CD4-positive, alpha-beta T cell (primary cell): ENCODE results near the gene RARG. TPM values are rescaled to one million over a fixed set of nuclear protein-coding genes. Genes with fewer than 3 reads are reported as not detected.
"Not testable (repeated sequence)": the region's sequence is repeated elsewhere in the genome, so short reads cannot be mapped to it uniquely, and the experiment has no call there.

Experiments used
- ATAC-seq: fragments of 200-7000 bp; cut with Tn5 transposase; one replicate; pipeline ENCODE4 v1.10.0; 2022; ENCODE audit warnings: mild to moderate bottlenecking; ENCODE audit not compliant: poor library complexity
- CTCF ChIA-PET: fragments of 350-600 bp; sonication (Branson Sonifier 250); formaldehyde crosslinking; loops from one replicate; lab custom pipeline; 2021; ENCODE audit warnings: antibody characterized with exemption, inconsistent platforms; lab: Charles Lee
- POLR2A ChIA-PET: fragments of 350-600 bp; sonication (Branson Sonifier 250); formaldehyde crosslinking; loops from one replicate; lab custom pipeline; 2021; ENCODE audit warnings: antibody characterized with exemption, inconsistent platforms; lab: Charles Lee
- DNase-seq, 14 experiments: peaks; one replicate each; pipeline ENCODE4 v3.0.0-alpha.2; 2013 to 2020; ENCODE audit warnings: mixed read lengths in 2 of 14
- H3K27ac ChIP-seq, 2 donors: one replicate each; pipeline versions ENCODE4 v1.5.1 to v1.7.0; 2013; ENCODE audit warnings: low read length in 2 of 2, low read depth in 1 of 2, mild to moderate bottlenecking in 1 of 2
- H3K27me3 ChIP-seq, 2 experiments: 1 replicate in 1 of 2; 2 replicates in 1 of 2; pipeline versions ENCODE4 v1.6.1 to v1.7.0; 2013; ENCODE audit warnings: low read length in 2 of 2, control low read depth in 1 of 2, mild to moderate bottlenecking in 1 of 2, moderate library complexity in 1 of 2; ENCODE audit not compliant: insufficient read depth in 2 of 2, control insufficient read depth in 1 of 2
- H3K36me3 ChIP-seq: one replicate; pipeline ENCODE4 v1.6.1; 2013; ENCODE audit warnings: low read length, control low read depth; ENCODE audit not compliant: insufficient read depth
- H3K4me1 ChIP-seq: one replicate; pipeline ENCODE4 v1.6.1; 2013; ENCODE audit warnings: low read length, control low read depth; ENCODE audit not compliant: insufficient read depth
- H3K4me3 ChIP-seq: one replicate; pipeline ENCODE4 v1.5.1; 2013; ENCODE audit warnings: mild to moderate bottlenecking, low read length, moderate library complexity
- H3K9me3 ChIP-seq, 2 experiments: 1 replicate in 1 of 2; 2 replicates in 1 of 2; pipeline versions ENCODE4 v1.6.1 to v1.7.0; 2013; ENCODE audit warnings: low read length in 2 of 2, mild to moderate bottlenecking in 2 of 2, control low read depth in 1 of 2, moderate library complexity in 1 of 2; ENCODE audit not compliant: control insufficient read depth in 1 of 2, insufficient read depth in 1 of 2
- H3K27ac Mint-ChIP-seq: one replicate; pipeline ENCODE4 v1.8.0; 2020; ENCODE audit warnings: mixed read lengths
- H3K27me3 Mint-ChIP-seq: one replicate; pipeline ENCODE4 v1.8.0; 2021; ENCODE audit warnings: mixed read lengths
- H3K36me3 Mint-ChIP-seq: one replicate; pipeline ENCODE4 v1.8.0; 2021; ENCODE audit warnings: low read depth, mixed read lengths
- H3K4me1 Mint-ChIP-seq: one replicate; pipeline ENCODE4 v1.8.0; 2021; ENCODE audit warnings: low read depth, mixed read lengths
- H3K4me3 Mint-ChIP-seq: one replicate; pipeline ENCODE4 v1.8.0; 2020; ENCODE audit warnings: mild to moderate bottlenecking, mixed read lengths
- H3K9me3 Mint-ChIP-seq: one replicate; pipeline ENCODE4 v1.8.0; 2020; ENCODE audit warnings: mixed read lengths
- intact Hi-C, 2 experiments: fragments of 100-400 bp; cut with DNase I in 1 of 2; cut with micrococcal nuclease in 1 of 2; formaldehyde crosslinking; loops; one replicate each; pipeline versions ENCODE4 v1.15.1 to v1.9.0; 2023 to 2025; cut with DNase I, micrococcal nuclease
- total RNA-seq, 174 experiments: library from RNA in 2 of 174; stranded (reverse) in 2 of 174; gene quantifications; one replicate each; pipeline ENCODE4 v1.2.3 and lab custom pipeline; 2021 to 2026
- TF ChIP-seq, protein P1 (sequence below): fragments of 200-600 bp; IDR thresholded peaks from one replicate; pipeline ENCODE4 v1.8.0; 2022; ENCODE audit warnings: antibody characterized with exemption, mild to moderate bottlenecking

Gene RARG
- total RNA-seq, 2 experiments from 2014 or later, result 14.0 to 15.8 TPM

DNA sequence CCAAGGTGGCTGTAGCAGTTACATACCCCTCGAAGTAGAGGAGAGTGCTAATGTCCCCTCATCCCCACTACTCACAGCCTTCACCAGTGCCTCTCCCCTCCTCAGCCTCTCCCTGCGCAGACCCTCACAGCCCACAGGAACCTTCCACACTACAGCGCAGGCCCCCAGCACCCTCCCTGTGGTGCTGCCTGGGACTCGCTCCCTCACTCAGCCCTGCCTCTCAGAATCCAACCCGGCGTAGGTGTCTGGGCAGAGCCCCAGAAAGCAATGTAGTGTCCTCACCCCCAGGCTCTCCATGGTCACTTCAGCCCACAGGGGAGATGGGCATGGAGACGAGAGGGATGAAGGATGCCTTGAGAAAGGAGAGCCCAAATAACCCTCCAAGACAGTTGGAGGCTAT, 62.4 kb downstream of the RARG start:
- Histone ChIP-seq H3K27me3 (no peaks in the 10 kb centered on the region), H3K27ac (no peak overlapping the region), H3K36me3 (peaks cover 7% of the 10 kb centered on the region), H3K9me3 (no peaks in the 10 kb centered on the region), H3K4me3 (no peak overlapping the region), H3K4me1 (no peaks in the 10 kb centered on the region)
- DNase-seq (no peak), ATAC-seq (no peak)
- Mint-ChIP-seq H3K36me3 (peaks cover 32% of the 10 kb centered on the region), H3K4me1 (no peaks in the 10 kb centered on the region), H3K27me3 (no peaks in the 10 kb centered on the region), H3K4me3 (no peak overlapping the region), H3K27ac (no peak overlapping the region), H3K9me3 (no peaks in the 10 kb centered on the region)
- CTCF ChIA-PET, result no interaction called here
- TF ChIP-seq, protein P1, sequence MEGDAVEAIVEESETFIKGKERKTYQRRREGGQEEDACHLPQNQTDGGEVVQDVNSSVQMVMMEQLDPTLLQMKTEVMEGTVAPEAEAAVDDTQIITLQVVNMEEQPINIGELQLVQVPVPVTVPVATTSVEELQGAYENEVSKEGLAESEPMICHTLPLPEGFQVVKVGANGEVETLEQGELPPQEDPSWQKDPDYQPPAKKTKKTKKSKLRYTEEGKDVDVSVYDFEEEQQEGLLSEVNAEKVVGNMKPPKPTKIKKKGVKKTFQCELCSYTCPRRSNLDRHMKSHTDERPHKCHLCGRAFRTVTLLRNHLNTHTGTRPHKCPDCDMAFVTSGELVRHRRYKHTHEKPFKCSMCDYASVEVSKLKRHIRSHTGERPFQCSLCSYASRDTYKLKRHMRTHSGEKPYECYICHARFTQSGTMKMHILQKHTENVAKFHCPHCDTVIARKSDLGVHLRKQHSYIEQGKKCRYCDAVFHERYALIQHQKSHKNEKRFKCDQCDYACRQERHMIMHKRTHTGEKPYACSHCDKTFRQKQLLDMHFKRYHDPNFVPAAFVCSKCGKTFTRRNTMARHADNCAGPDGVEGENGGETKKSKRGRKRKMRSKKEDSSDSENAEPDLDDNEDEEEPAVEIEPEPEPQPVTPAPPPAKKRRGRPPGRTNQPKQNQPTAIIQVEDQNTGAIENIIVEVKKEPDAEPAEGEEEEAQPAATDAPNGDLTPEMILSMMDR, result no peak
- POLR2A ChIA-PET, result no interaction called here
- intact Hi-C loops, result no loop called here

DNA sequence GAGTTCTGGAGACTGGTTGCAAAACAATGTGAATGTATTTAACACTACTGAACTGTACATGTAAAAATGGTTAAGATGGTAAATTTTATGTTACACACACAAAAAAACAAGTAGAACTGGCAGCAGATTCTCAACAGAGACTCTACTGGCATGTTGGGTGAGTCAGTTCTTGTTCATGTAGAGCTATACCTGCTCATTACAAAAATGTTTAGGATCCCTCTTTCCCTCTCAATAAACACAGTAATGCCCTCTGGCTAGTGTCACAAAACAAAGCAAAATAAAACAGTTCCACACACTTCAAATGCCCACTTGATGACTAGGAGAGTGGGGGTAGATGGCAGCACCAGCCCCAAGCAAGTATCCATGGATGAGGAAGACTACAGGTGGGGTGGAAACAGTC, 65.2 kb downstream of the RARG start:
- peaks cover 7% of the 10 kb centered on the region for H3K36me3 ChIP-seq
- no peaks in the 10 kb centered on the region for H3K9me3 Mint-ChIP-seq
- H3K4me3 ChIP-seq, result no peak overlapping the region
- H3K9me3 ChIP-seq, result no peaks in the 10 kb centered on the region
- ChIA-PET POLR2A (no interaction called here), CTCF (no interaction called here)
- H3K27ac Mint-ChIP-seq, result no peak overlapping the region
- no peak for DNase-seq
- H3K4me3 Mint-ChIP-seq, result no peak overlapping the region
- H3K27me3 Mint-ChIP-seq, result no peaks in the 10 kb centered on the region
- no peaks in the 10 kb centered on the region for H3K4me1 ChIP-seq
- ATAC-seq, result no peak
- no peak overlapping the region for H3K27ac ChIP-seq
- no peaks in the 10 kb centered on the region for H3K27me3 ChIP-seq
- intact Hi-C loops, result no loop called here
- H3K36me3 Mint-ChIP-seq, result peaks cover 29% of the 10 kb centered on the region
- TF ChIP-seq, protein P1, result no peak
- H3K4me1 Mint-ChIP-seq, result no peaks in the 10 kb centered on the region

DNA sequence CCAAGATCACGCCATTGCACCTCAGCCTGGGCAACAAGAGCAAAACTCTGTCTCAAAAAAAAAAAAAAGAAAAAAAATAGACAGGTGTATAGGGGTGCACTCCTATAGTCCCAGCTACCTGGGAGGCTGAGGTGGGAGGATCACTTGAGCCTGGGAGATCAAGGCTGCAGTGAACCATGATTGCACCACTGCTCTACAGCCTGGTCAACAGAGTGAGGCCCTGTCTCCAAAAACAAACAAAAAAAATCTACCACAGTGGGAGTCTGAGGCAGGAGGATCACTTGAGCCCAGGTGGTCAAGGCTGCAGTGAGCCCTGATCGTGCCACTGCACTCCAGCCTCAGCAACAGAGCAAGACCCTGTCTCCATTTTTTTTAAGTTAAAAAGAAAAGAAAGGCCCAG, 69.0 kb downstream of the RARG start:
- POLR2A ChIA-PET, H3K27me3 Mint-ChIP-seq, H3K27me3 ChIP-seq, DNase-seq, CTCF ChIA-PET, H3K4me1 Mint-ChIP-seq, H3K36me3 ChIP-seq, H3K4me1 ChIP-seq, ATAC-seq, H3K27ac Mint-ChIP-seq, H3K4me3 ChIP-seq, H3K27ac ChIP-seq, H3K9me3 ChIP-seq, H3K9me3 Mint-ChIP-seq, H3K4me3 Mint-ChIP-seq: not testable (repeated sequence)
- H3K36me3 Mint-ChIP-seq, result peaks cover 17% of the 10 kb centered on the region
- intact Hi-C loops, result loop anchor here in 1 of 2 experiments (5.0 kb wide), 1 partner anchor 104 kb away; the partner anchor contains the start of gene ESPL1
